Neural cell (in vitro differentiated cells): ENCODE data around the gene IL17RB. TPM values are rescaled to one million over a fixed set of nuclear protein-coding genes. Genes with fewer than 3 reads are reported as not detected.

Experiments used
- H2AFZ ChIP-seq: fragments of 200-600, 300-800 bp; sonication (generic), shearing (Covaris generic); 2 replicates; pipeline ENCODE4 v1.6.0; 2014; ENCODE audit warnings: low read depth, mild to moderate bottlenecking, antibody characterized with exemption, low read length, moderate library complexity
- H3F3A ChIP-seq: fragments of 200-600 bp; shearing (Covaris generic); 2 replicates; pipeline ENCODE4 v1.6.1; 2016; ENCODE audit warnings: mild to moderate bottlenecking, moderate library complexity, mixed read lengths, antibody characterized with exemption, low read length; ENCODE audit not compliant: insufficient read depth, poor library complexity, severe bottlenecking
- H3K27ac ChIP-seq: fragments of 200-600, 300-800 bp; sonication (generic), shearing (Covaris generic); 2 replicates; pipeline ENCODE4 v1.5.1; 2014; ENCODE audit warnings: mild to moderate bottlenecking, low read length, moderate library complexity
- H3K27me3 ChIP-seq: fragments of 300-800, 200-600 bp; sonication (generic), shearing (Covaris generic); 2 replicates; pipeline ENCODE4 v1.6.0; 2014; ENCODE audit warnings: mild to moderate bottlenecking, low read depth, low read length, moderate library complexity; ENCODE audit not compliant: insufficient read depth
- H3K36me3 ChIP-seq: fragments of 300-800, 200-600 bp; sonication (generic), shearing (Covaris generic); 2 replicates; pipeline ENCODE4 v1.5.1; 2014; ENCODE audit warnings: mild to moderate bottlenecking, antibody characterized with exemption, low read length, moderate library complexity; ENCODE audit not compliant: insufficient read depth
- H3K4me2 ChIP-seq: fragments of 300-800, 200-600 bp; sonication (generic), shearing (Covaris generic); 2 replicates; pipeline ENCODE4 v1.6.0; 2014; ENCODE audit warnings: mild to moderate bottlenecking, low read length
- H3K4me3 ChIP-seq: fragments of 300-800, 200-600 bp; sonication (generic), shearing (Covaris generic); 2 replicates; pipeline ENCODE4 v1.5.1; 2014; ENCODE audit warnings: mild to moderate bottlenecking, low read length, moderate library complexity
- H3K79me2 ChIP-seq: fragments of 200-600 bp; shearing (Covaris generic); replicated peaks from 2 replicates; pipeline ENCODE4 v1.6.0; 2014; ENCODE audit warnings: mild to moderate bottlenecking, low read length, moderate library complexity; ENCODE audit not compliant: insufficient read depth
- H3K9ac ChIP-seq: fragments of 300-800, 200-600 bp; sonication (generic), shearing (Covaris generic); 2 replicates; pipeline ENCODE4 v1.6.1; 2016; ENCODE audit warnings: mild to moderate bottlenecking, low read length, mixed read lengths
- H3K9me2 ChIP-seq: fragments of 200-600 bp; shearing (Covaris generic); 2 replicates; pipeline ENCODE4 v1.6.1; 2016; ENCODE audit warnings: mild to moderate bottlenecking, low read length, mixed read lengths; ENCODE audit not compliant: insufficient read depth
- H3K9me3 ChIP-seq: fragments of 200-600, 300-800 bp; sonication (generic), shearing (Covaris generic); 2 replicates; pipeline ENCODE4 v1.6.1; 2016; ENCODE audit warnings: mild to moderate bottlenecking, mixed run types, low read length, moderate library complexity, mixed read lengths
- H4K20me1 ChIP-seq: fragments of 200-600 bp; shearing (Covaris generic); 2 replicates; pipeline ENCODE4 v1.6.1; 2016; ENCODE audit warnings: mild to moderate bottlenecking, mixed run types; ENCODE audit not compliant: insufficient read depth
- CTCF ChIP-seq: fragments of 450-650 bp; IDR thresholded peaks from 2 replicates; pipeline ENCODE4 v1.5.1; 2014; ENCODE audit warnings: antibody characterized with exemption, mild to moderate bottlenecking, moderate library complexity; ENCODE audit not compliant: poor library complexity, severe bottlenecking
- EP300 ChIP-seq: fragments of 450-650 bp; conservative IDR thresholded peaks from 2 replicates; pipeline ENCODE4 v1.6.1; 2014; ENCODE audit warnings: antibody characterized with exemption, mild to moderate bottlenecking, moderate library complexity; ENCODE audit not compliant: poor library complexity, severe bottlenecking
- EZH2 ChIP-seq: fragments of 200-600, 300-800 bp; shearing (Covaris generic), sonication (generic); IDR thresholded peaks from 2 replicates; pipeline ENCODE4 v1.6.1; 2014; ENCODE audit warnings: antibody characterized with exemption, low read length, borderline replicate concordance, mild to moderate bottlenecking; ENCODE audit not compliant: insufficient read depth, poor library complexity, severe bottlenecking
- MXI1 ChIP-seq: fragments of 450-650 bp; conservative IDR thresholded peaks from 2 replicates; pipeline ENCODE4 v1.6.1; 2014; ENCODE audit warnings: antibody characterized with exemption, mild to moderate bottlenecking; ENCODE audit not compliant: poor library complexity, severe bottlenecking
- POLR2AphosphoS5 ChIP-seq: IDR thresholded peaks from 2 replicates; pipeline ENCODE4 v1.6.1; 2012
- RAD21 ChIP-seq: fragments of 450-650 bp; conservative IDR thresholded peaks from 2 replicates; pipeline ENCODE4 v1.6.1; 2014; ENCODE audit warnings: antibody characterized with exemption, mild to moderate bottlenecking, moderate library complexity
- REST ChIP-seq: IDR thresholded peaks from 2 replicates; pipeline ENCODE4 v1.6.1; 2012; ENCODE audit warnings: borderline replicate concordance
- SMC3 ChIP-seq: fragments of 450-650 bp; conservative IDR thresholded peaks from 2 replicates; pipeline ENCODE4 v1.6.1; 2014; ENCODE audit warnings: antibody characterized with exemption, mild to moderate bottlenecking, moderate library complexity; ENCODE audit not compliant: poor library complexity
- TAF1 ChIP-seq: IDR thresholded peaks from 2 replicates; pipeline ENCODE4 v1.6.1; 2012; ENCODE audit warnings: low read depth
- polyA plus RNA-seq: library from polyadenylated mRNA; depleted of rRNA; stranded (reverse); fragments of >200 nt; gene quantifications from 2 replicates; pipeline ENCODE4 v1.2.3, GENCODE V29; 2014

Gene IL17RB
- polyA plus RNA-seq, 1 donor from 2014 or later, result 0.83 TPM

- H3K79me2 ChIP-seq, result no peaks in the 10 kb centered on the region
- no peaks in the 10 kb centered on the region for H3K9me3 ChIP-seq
- H3K27me3 ChIP-seq, result no peaks in the 10 kb centered on the region
- no peak overlapping the region for H3K4me2 ChIP-seq
- H3K9ac ChIP-seq, result no peak overlapping the region
- H2AFZ ChIP-seq, result no peak overlapping the region
- peaks cover 3% of the 10 kb centered on the region for H3K36me3 ChIP-seq
- no peak overlapping the region for H3K4me3 ChIP-seq
- H3K27ac ChIP-seq, result no peak overlapping the region
- no peaks in the 10 kb centered on the region for H4K20me1 ChIP-seq
- H3F3A ChIP-seq, result no peaks in the 10 kb centered on the region
- no peaks in the 10 kb centered on the region for H3K9me2 ChIP-seq
- TF ChIP-seq MXI1, result no peak
- TF ChIP-seq REST, result no peak
- TF ChIP-seq CTCF, result no peak
- no peak for TF ChIP-seq POLR2AphosphoS5
- no peak for TF ChIP-seq EZH2
- no peak for TF ChIP-seq TAF1
- TF ChIP-seq RAD21, result no peak
- no peak for TF ChIP-seq SMC3
- no peak for TF ChIP-seq EP300
Measured at GRCh38 chr3:53863145-53863544, 16.8 kb downstream of the IL17RB start.

- Histone ChIP-seq H3K79me2 (no peaks in the 10 kb centered on the region), H3K36me3 (peaks cover 7% of the 10 kb centered on the region), H3K27me3 (no peaks in the 10 kb centered on the region), H4K20me1 (no peaks in the 10 kb centered on the region), H3F3A (no peaks in the 10 kb centered on the region), H3K27ac (no peak overlapping the region), H3K9ac (no peak overlapping the region), H2AFZ (no peak overlapping the region), H3K4me2 (no peak overlapping the region), H3K4me3 (no peak overlapping the region), H3K9me2 (no peaks in the 10 kb centered on the region), H3K9me3 (no peaks in the 10 kb centered on the region)
- no peak for TF ChIP-seq RAD21
Measured at GRCh38 chr3:53865732-53866499, 19.5 kb downstream of the IL17RB start.
